ENCODE results near the gene SYCE1.
"Not testable (repeated sequence)": the region's sequence is repeated elsewhere in the genome, so short reads cannot be mapped to it uniquely, and the experiment has no call there.

The SYCE1 gene

DNA sequence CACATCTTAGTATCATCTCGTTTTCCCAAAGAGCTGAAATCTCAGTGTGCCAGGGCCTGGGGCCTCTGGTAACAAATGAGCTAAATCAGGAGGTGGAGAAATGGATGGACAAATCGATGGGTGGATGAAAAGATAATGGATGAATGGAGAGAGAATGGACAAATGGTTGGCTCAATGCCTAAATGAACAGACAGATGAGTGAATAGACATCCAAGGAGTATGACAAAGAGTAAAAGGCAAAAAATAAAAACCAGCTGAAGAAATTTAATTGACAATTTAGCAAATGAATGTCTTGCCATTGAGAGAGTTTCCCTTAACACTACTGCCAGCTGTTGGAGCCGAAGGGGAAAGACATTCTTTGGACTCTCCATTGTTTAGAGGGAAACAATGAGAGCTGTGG is 8.0 kb downstream of the SYCE1 start:
- DNase-seq (ENCODE audit: low read depth): no peak

DNA sequence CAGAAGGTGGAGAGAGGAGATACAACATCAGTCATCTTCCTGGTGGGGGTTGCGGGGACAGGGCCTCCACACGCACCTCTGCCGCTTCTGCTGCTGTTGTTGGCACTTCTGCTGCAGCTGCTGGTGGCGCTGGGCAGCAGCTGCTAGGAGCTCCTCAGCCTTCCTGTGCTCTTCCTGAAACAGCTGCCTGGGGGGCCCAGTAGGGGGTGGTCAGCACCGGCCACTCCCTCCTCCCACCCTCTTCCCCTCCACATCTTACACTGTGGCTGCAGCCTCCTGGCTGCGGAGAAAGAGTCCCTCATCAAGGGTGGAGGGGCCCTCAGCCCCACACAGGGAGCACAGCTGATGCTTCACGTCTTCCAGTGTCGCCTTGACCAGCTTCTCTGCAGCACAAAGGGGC is 9.9 kb downstream of the SYCE1 start:
- no peak for DNase-seq (ENCODE audit: low read depth)

DNA sequence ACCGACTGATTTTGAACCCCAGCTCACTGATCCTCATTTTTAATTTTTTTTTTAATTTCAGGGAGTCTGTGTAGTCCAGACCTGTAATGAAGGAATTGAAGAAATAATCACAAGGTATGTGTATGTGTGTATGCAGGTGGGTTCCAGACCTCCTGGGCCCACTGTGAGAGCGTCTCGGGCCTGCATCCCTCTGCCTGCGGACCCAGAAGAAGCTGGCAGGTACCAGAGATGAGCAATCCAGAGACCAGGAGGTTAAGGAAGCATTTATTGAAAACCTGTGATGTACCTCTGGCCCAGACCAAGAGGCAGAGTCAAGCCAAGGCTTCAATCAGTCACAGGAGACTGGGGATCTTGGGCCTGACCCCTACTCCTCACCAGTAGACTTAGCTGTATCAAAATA is 10.8 kb downstream of the SYCE1 start:
- DNase-seq (ENCODE audit: low read depth): no peak

DNA sequence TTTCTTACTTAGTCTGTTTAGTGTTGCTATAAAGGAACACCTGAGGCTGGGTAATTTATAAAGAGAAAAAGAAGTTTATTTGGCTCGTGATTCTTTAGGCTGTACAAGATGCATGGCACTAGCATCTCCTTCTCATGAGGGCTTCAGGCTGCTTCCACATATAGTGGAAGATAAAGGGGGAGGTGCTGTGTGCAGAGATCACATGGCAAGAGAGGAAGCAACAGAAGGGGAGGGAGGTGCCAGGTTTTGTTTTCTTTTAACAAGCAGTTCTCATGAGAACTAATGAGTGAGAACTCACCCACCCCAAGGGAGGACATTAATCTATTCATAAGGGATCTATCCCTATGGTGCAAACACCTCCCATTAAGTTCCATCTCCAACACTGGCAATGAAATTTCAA is 20.9 kb downstream of the SYCE1 start:
- DNase-seq (ENCODE audit: low read depth): no peak

DNA sequence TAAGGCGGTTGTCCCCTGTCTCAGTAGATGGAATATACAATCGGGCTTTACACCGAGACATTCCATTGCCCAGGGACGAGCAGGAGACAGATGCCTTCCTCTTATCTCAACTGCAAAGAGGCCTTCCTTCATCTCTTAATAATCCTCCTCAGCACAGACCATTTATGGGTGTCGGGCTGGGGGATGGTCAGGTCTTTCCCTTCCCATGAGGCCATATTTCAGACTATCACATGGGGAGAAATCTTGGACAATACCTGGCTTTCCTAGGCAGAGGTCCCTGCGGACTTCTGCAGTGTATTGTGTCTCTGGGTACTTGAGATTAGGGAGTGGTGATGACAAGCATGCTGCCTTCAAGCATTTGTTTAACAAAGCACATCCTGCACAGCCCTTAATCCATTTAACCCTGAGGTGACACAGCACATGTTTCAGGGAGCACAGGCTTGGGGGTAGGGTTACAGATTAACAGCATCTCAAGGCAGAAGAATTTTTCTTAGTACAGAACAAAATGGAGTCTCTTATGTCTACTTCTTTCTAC is 23.9 kb downstream of the SYCE1 start:
- not testable (repeated sequence) for DNase-seq (ENCODE audit: low read depth)

DNA sequence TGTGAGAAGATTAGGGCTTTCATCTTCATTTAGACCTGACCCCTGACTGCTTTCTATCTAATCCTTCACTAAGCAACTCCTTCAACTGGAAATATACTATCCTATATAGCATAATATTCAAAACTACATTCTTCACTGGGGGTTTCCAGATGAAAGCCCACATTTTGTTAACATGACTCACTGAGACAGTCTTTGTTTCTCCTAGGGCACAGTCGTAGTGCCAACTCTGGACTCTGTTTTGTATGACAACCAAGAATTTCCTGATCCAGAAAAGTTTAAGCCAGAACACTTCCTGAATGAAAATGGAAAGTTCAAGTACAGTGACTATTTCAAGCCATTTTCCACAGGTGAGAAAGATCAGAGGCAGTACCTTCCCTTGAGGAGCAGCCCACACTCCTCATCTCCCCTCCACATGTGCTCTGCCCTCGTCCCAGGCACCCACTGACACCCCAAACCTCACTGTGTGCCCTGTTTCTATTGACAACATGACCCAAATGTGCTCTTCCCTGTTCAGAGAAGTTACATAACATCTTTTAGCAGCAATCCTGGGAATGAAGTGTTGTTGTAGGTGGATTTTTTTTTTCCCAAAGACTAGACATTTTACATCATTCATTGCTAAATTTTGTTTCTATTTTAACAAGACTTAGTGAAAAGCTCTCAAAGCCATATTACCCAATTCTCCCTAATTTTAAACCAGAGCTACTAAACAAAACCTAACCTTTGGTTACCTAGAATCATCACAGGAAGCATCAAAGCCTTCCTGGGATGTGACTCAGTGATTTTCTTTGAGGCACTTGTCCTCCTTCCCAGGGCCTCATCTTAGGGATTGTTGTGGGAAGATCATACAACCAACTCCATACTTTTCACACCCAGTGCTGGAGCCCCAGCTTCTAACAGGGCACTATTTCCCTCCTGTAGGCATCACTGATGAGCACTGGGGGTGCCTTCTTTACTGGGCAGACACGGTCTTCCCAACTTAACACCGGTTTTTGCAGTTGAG is 27.5 kb downstream of the SYCE1 start:
- DNase-seq (ENCODE audit: low read depth): no peak

DNA sequence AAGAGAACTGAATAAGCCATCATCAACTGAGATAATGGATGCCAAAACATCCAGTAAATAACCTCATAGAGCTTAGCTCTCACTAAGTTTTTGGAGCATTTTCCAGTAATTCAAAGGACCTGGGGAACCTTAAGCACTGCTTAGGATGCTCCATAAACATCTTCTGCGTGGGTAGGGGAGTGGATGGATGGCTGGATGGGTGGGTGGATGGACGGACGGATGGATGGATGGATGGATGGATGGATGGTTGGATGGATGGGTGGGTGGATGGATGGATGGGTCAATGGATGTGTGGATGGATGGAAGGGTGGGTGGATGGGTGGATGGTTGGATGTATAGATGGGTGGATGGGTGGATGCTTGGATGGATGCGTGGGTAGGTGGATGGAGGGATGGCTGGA is 29.2 kb downstream of the SYCE1 start:
- DNase-seq (ENCODE audit: low read depth): no peak

DNA sequence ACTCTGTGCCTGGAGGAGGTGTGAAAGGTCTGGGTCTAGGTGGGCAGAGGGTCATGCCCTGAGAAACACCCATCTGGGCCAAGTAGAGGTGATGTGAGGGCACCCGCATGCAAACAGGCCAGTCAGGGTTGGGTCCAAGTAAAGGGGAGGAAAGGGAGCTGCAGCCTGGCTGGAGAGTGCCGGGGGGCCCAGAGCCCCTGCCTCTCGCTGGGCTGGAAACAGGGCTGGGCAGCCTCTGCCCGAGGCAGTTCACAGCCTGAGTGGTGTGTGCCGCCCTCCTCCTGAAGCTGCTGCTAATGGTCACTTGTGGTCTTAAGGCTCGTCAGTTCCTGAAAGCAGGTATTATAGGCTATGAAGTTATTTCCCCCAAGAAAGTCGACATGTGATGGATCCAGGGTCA is 31.0 kb downstream of the SYCE1 start:
- no peak for DNase-seq (ENCODE audit: low read depth)

DNA sequence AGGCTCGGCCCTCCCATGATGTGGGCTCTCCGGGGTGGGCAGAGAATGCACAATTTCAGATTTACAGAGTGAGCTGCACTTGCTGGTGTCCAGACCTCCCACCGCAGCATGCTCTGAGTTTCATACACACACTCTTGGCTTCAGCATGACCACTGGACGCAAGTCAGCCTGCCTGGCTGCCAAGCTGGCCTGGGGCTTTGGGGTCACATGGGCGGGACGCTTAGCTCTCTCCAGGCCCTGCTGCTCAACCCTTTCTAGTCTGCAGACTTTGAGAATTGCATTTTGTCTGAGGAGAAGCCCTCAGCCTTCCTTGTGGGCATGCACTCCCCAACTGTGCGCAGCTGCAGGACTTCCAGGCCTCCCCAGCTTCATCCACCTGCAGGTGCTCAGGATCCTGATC is 32.5 kb downstream of the SYCE1 start:
- DNase-seq (ENCODE audit: low read depth): no peak

DNA sequence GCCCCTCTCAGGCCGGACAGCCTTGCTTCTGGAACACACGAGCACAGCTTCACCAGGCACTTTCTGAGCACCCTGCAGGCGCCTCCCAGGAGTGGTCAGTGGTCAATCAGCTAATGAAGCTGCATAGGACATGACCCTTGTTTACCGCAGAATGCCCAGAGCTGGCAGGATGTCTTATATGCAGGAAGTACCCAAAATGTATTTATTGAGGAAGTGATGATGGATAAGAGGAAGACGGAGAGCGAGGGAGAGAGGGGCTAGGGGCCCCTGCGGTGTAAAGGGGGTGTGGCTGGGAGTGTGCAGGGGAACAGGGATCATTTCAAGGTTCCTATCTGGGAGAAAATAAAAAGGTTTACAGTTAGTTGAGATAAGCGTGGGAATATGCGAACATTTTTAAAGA is 34.9 kb downstream of the SYCE1 start:
- no peak for DNase-seq (ENCODE audit: low read depth)

DNA sequence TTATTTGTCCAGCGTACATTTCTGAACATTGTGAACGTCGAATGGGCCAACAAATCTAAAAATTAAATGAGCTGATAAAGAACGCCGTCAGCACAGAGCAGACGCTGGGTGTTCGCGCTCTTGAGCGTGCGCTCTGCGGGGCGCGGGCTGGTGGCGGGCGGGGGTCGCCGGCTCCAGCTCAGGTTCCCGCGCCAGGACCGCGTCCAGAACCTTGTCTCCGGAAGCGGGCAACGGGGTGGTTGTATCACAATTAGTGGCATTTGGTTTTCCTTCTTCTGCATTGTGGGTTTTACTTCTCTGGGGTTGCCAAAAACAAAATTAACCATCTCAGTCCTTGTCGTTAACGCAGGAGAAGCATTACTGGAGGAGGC is 35.8 kb downstream of the SYCE1 start:
- DNase-seq (ENCODE audit: low read depth): no peak

DNA sequence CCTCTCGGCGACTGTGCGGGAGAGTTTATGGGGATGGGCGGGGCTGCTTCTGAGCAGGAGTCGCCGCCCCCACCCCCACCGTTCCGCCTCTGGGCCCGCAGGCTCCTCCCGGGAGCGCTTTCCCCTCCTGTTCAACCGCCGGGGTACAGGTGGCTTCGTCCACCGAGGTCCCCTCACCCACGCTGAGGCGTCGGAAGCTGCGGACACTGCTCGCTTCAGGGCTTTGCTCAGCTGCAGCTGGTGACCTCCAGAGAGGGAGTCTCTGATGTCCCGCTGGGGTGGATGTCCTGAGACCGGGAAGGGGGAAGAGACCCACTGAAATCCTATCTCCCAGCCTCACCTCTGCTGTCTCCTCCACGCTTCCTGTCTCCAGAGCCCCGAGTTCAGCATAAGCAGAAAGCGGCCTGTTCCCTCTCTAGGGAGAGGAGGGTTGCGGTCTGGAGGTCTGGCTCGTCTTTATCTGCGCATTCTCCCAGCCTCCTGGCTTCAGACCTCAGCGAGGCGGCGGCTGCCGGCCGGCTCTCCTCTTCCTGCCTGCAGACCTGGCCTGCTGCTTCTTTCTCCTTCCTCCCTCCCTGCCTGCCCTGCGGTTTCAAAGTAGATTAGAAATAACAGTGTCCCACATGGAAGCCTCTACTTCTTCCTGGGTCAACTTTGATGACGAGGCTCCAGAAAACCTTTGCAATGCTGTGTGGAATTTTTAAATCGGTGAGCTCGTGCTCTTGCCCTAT is 36.4 kb downstream of the SYCE1 start:
- DNase-seq (ENCODE audit: low read depth): no peak

DNA sequence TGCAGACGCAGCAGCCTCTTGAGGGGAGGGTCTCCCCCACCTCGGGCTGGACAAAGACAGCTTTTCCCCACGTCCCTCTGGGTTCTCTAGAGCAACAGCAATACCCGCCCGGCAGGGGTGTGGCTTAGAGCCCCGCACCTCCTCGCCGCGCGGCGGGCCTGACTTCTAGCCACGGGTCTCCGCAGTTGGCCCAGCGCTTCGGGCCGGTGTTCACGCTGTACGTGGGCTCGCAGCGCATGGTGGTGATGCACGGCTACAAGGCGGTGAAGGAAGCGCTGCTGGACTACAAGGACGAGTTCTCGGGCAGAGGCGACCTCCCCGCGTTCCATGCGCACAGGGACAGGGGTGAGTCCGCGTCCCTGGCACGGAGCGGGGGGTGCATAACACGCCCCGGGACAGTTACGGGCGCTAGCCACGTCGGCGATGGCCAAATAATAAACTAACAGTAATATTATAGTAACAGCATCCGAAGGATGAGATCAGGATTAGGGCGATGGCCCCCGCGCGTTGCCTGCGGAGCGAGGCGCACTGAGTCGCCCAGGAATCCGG is 37.0 kb downstream of the SYCE1 start:
- DNase-seq (ENCODE audit: low read depth): no peak

DNA sequence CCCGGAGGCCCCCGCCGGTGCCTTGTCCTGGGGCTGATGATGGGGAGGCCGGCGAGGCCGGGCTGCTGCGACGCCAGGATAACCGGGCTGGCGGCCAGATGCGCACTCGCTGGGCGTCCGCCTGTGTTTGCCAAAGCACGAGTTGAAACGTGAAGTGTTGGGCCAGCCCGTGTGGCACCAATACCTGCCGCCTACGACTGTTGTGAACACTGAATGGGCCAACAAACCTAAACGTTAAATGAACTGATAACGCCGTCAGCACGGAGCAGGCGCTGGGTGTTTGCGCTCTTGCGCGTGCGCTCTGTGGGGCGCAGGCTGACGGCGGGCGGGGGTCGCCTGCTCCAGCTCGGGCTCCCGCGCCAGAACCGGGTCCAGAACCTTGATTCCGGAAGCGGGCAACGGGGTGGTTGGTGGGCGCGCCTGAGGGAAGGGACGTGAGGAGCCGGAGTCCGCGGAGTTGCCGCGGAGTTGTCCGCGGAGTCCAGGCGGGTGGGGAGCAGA is 37.6 kb downstream of the SYCE1 start:
- no peak for DNase-seq (ENCODE audit: low read depth)

DNA sequence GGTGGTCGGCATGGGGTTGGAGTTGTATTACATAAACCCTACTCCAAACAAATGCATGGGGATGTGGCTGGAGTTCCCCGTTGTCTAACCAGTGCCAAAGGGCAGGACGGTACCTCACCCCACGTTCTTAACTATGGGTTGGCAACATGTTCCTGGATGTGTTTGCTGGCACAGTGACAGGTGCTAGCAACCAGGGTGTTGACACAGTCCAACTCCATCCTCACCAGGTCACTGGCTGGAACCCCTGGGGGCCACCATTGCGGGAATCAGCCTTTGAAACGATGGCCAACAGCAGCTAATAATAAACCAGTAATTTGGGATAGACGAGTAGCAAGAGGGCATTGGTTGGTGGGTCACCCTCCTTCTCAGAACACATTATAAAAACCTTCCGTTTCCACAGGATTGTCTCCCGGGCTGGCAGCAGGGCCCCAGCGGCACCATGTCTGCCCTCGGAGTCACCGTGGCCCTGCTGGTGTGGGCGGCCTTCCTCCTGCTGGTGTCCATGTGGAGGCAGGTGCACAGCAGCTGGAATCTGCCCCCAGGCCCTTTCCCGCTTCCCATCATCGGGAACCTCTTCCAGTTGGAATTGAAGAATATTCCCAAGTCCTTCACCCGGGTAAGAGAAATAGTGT is 38.3 kb downstream of the SYCE1 start, which contains the start of gene CYP2E1:
Gene CYP2E1, plus strand, starts transcription at position 407 of the 632 bp plus-strand sequence. Its CDS starts 33 bp downstream, at position 440.
- DNase-seq (ENCODE audit: low read depth): no peak

DNA sequence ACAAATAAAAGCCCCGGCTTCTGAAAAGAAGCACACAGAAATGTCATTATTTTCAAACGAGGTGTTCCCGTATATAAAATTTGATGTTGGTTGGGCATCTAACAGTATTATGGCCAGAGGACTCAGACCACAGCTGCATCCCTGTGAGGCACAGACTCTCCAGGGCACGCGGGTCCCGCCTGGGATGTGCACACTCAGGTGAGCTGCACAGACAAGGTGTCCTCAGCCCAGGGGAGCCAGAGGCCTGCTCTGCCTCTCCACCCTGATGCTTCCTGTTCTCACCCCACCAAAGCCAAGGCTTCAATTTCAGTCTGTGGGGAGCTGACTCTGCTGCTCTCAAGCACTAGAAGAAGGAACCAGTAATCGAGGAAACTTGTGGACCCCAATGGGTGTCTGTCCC is 39.9 kb downstream of the SYCE1 start:
- no peak for DNase-seq (ENCODE audit: low read depth)

DNA sequence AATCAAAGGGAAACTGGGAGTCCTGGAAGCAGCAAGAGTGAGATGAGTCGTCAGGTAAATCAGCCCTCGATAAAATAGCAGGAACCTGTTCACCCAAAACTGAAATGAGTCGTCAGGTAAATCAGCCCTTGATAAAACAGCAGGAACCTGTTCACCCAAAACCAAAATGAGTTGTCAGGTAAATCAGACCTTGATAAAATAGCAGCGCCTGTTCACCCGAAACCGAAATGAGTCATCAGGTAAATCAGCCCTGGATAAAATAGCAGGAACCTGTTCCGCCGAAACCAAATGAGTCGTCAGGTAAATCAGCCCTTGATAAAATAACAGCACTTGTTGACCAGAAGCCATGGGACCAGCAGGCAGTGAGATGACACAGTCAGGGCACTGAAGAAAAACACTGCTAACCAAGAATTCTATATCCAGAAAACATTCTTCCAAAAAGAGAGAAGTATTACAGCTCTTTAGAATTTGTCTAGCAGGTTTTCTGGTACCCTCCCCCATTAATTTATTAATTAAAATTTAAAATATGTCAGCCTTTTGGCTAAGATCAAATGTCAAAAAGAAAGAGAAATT is 41.7 kb downstream of the SYCE1 start:
- no peak for DNase-seq (ENCODE audit: low read depth)

DNA sequence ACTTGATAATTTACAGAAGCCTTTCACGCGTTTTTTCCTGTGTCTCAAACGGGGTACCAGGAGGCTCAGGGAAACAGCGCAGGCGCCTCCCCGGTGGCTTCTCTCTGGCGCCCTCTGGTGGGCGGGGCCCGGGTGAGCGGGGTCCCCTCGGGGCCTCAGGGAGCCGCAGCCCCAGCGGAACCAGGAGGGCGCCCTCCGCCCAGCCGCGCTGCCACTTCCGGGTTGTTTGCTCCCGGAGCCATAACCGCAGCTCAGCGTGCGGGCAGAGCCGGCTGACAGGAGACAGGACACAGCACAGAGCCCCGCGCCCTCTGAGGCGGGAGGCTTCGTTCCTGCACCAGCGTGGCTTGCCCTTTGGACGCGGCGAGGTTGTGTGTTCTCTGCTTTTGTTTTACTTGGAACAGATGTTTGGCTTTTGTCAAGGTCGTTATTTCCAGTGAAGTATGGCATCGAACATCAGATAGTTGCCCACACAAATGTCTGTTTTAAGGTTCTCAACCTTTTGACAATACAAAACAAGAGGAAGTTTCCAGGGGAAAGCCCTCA is 45.1 kb downstream of the SYCE1 start:
- no peak for DNase-seq (ENCODE audit: low read depth)

DNA sequence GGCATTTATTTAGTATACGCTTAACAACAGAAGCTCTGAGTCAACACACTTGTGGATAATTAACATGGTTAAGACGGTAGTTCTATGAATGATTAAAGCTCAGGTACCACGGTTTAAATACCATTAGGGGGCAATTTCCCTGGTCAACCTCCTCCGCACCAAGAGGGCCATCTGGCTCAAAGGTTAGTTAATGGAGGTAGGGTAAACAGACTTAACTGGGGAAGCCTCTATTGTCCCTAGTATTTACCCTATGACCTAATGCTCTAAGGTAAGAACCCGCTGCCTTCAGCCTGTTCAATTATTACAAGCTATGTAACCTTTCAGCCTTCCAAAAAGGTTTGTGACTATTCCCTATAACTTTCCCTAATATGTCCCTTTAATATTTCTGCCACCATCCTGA is 46.9 kb downstream of the SYCE1 start:
- not testable (repeated sequence) for DNase-seq (ENCODE audit: low read depth)

DNA sequence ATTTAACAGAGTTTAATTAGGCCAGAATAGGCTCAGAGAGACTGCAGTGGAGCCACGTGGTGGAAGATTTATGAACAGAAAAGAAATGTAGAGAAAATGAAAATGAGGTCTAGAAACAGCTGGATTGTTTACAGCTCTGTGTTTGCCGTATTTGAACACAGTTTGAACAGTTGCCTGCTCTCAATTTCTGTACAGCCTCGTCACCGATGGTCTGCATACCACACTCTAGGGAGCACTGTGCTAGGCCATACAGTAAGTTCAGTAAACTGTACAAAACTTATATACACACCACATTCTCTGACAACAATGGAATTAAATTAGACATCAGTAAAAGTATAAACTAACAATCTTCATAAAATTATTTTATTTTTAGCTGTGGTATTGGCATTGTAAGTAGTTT is 49.3 kb downstream of the SYCE1 start:
- DNase-seq (ENCODE audit: low read depth): no peak

DNA sequence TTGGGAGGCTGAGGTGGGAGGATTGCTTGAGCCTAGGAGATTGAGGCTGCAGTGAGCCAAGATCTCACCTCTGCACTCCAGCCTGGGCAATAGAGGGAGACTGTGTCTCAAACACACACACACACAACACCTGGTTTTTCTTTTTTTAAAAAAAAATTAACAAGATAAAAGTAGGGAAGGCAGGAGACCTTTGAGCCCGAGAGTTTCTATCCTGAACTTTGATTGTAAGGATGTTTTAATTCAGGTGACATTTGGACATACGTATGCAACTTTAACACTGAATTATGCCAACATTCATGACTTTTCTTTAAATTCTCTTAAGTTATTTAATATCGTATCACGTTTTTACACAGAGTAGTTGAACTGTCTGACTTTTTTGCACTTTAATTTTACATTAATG is 49.9 kb downstream of the SYCE1 start:
- DNase-seq (ENCODE audit: low read depth): no peak
